ENCODE results near the gene ZNRD2. TPM values are rescaled to one million over a fixed set of nuclear protein-coding genes. Genes with fewer than 3 reads are reported as not detected.

ZNRD2 gene
- total RNA-seq, 1 donor from 2014 or later, result 40.9 TPM

GRCh38 chr11:65616575-65617001 lies 46.3 kb downstream of the ZNRD2 start:
- peaks cover 47% of the 10 kb centered on the region for H3K4me1 Mint-ChIP-seq
- H3K4me3 Mint-ChIP-seq, result peak overlapping the region; percentile 92
- ChIA-PET CTCF (interaction anchor here (0.9 to 1.1 kb wide), 2 partner anchors 9 to 23 kb away, joined by 3 to 5 read pairs; no protein-coding TSS in a partner anchor), POLR2A (interaction anchor here (2.0 to 8.5 kb wide), 5 partner anchors 23 to 96 kb away, joined by 5 to 108 read pairs (median 60); partner anchors contain the start of genes EHBP1L1, FAM89B, KAT5 and SIPA1)
- peaks cover 62% of the 10 kb centered on the region for H3K36me3 Mint-ChIP-seq (ENCODE audit: low read depth)
- no peak for TF ChIP-seq CTCF (IDR thresholded peaks at IDR 0.05)
- H3K27ac Mint-ChIP-seq, result peak overlapping the region; percentile 85
- DNase-seq, result no peak
- H3K9me3 Mint-ChIP-seq, result no peaks in the 10 kb centered on the region
- intact Hi-C loops (cut with micrococcal nuclease), result loop anchor here (5.0 kb wide), 1 partner anchor 731 kb away; the partner anchor contains the start of genes B4GAT1 and BRMS1
- H3K27me3 Mint-ChIP-seq, result no peaks in the 10 kb centered on the region
- ATAC-seq (ENCODE audit: low read depth), result no peak

GRCh38 chr11:65617136-65617850 lies 47.0 kb downstream of the ZNRD2 start:
- peak overlapping the region; percentile 85 for H3K27ac Mint-ChIP-seq
- H3K9me3 Mint-ChIP-seq, result no peaks in the 10 kb centered on the region
- DNase-seq (no peak), ATAC-seq (ENCODE audit: low read depth) (no peak)
- TF ChIP-seq CTCF (IDR thresholded peaks at IDR 0.05), result no peak
- no peaks in the 10 kb centered on the region for H3K27me3 Mint-ChIP-seq
- intact Hi-C loops (cut with micrococcal nuclease), result loop anchor here (5.0 kb wide), 1 partner anchor 730 kb away; the partner anchor contains the start of genes B4GAT1 and BRMS1
- peaks cover 64% of the 10 kb centered on the region for H3K36me3 Mint-ChIP-seq (ENCODE audit: low read depth)
- peaks cover 42% of the 10 kb centered on the region for H3K4me1 Mint-ChIP-seq
- peak overlapping the region; percentile 92 for H3K4me3 Mint-ChIP-seq
- POLR2A ChIA-PET, result interaction anchor here (0.5 to 8.5 kb wide), 5 partner anchors 22 to 190 kb away, joined by 4 to 108 read pairs (median 7); partner anchors contain the start of genes KAT5 and SIPA1
- CTCF ChIA-PET, result interaction anchor here (0.9 to 1.1 kb wide), 2 partner anchors 8 to 24 kb away, joined by 3 to 5 read pairs; no protein-coding TSS in a partner anchor

GRCh38 chr11:65617990-65618751 lies 47.9 kb downstream of the ZNRD2 start:
- intact Hi-C loops (cut with micrococcal nuclease), result loop anchor here (5.0 kb wide), 1 partner anchor 729 kb away; the partner anchor contains the start of genes B4GAT1 and BRMS1
- TF ChIP-seq CTCF (IDR thresholded peaks at IDR 0.05), result no peak
- ATAC-seq (ENCODE audit: low read depth), result no peak
- peaks cover 69% of the 10 kb centered on the region for H3K36me3 Mint-ChIP-seq (ENCODE audit: low read depth)
- H3K4me3 Mint-ChIP-seq, result no peak overlapping the region
- H3K27me3 Mint-ChIP-seq, result no peaks in the 10 kb centered on the region
- H3K9me3 Mint-ChIP-seq, result no peaks in the 10 kb centered on the region
- ChIA-PET POLR2A (interaction anchor here (0.5 to 8.5 kb wide), 5 partner anchors 21 to 240 kb away, joined by 3 to 108 read pairs (median 4); partner anchors contain the start of genes CFL1, KAT5, RELA and SIPA1), CTCF (no interaction called here)
- DNase-seq, result no peak
- no peak overlapping the region for H3K27ac Mint-ChIP-seq
- peaks cover 34% of the 10 kb centered on the region for H3K4me1 Mint-ChIP-seq

GRCh38 chr11:65618763-65619162 lies 48.5 kb downstream of the ZNRD2 start:
- Mint-ChIP-seq H3K36me3 (ENCODE audit: low read depth) (peaks cover 74% of the 10 kb centered on the region), H3K4me1 (peaks cover 32% of the 10 kb centered on the region), H3K4me3 (no peak overlapping the region), H3K27me3 (no peaks in the 10 kb centered on the region), H3K9me3 (no peaks in the 10 kb centered on the region), H3K27ac (no peak overlapping the region)
- ChIA-PET CTCF (no interaction called here), POLR2A (interaction anchor here (1.1 to 8.5 kb wide), 3 partner anchors 21 to 239 kb away, joined by 3 to 108 read pairs (median 3); partner anchors contain the start of genes CFL1, RELA and SIPA1)
- no peak for DNase-seq
- no peak for TF ChIP-seq CTCF (IDR thresholded peaks at IDR 0.05)
- intact Hi-C loops (cut with micrococcal nuclease), result loop anchor here (5.0 kb wide), 1 partner anchor 729 kb away; the partner anchor contains the start of genes B4GAT1 and BRMS1
- no peak for ATAC-seq (ENCODE audit: low read depth)
